OCI-LY1 (cell line): ENCODE results near the gene RAP1B.

ENCODE experiments used
- CTCF ChIP-seq: fragments of 200-600 bp; sonication (generic), shearing (Covaris generic); IDR thresholded peaks from 2 replicates; pipeline ENCODE4 v1.5.1; 2017; ENCODE audit warnings: mild to moderate bottlenecking, antibody characterized with exemption, low read length, moderate library complexity, mixed read lengths
- EZH2 ChIP-seq: fragments of 200-600 bp; sonication (generic), shearing (Covaris generic); IDR thresholded peaks from 2 replicates; pipeline ENCODE4 v1.8.0; 2017; ENCODE audit warnings: borderline replicate concordance, mixed run types, mild to moderate bottlenecking, antibody characterized with exemption, low read length, moderate library complexity, mixed read lengths

GRCh38 chr12:68667291-68667690 is 56.6 kb downstream of the RAP1B start:
- TF ChIP-seq CTCF (no peak), EZH2 (no peak)
